ENCODE measurements around the gene ACTN1. TPM values are rescaled to one million over a fixed set of nuclear protein-coding genes. Genes with fewer than 3 reads are reported as not detected.

The ACTN1 gene
- total and polyA plus RNA-seq, 10 of the 15 experiments (the other 5 are each of a cell fraction or from before 2014, with no cell fraction given): 0.14 to 39.4 (median 2.6) TPM

DNA sequence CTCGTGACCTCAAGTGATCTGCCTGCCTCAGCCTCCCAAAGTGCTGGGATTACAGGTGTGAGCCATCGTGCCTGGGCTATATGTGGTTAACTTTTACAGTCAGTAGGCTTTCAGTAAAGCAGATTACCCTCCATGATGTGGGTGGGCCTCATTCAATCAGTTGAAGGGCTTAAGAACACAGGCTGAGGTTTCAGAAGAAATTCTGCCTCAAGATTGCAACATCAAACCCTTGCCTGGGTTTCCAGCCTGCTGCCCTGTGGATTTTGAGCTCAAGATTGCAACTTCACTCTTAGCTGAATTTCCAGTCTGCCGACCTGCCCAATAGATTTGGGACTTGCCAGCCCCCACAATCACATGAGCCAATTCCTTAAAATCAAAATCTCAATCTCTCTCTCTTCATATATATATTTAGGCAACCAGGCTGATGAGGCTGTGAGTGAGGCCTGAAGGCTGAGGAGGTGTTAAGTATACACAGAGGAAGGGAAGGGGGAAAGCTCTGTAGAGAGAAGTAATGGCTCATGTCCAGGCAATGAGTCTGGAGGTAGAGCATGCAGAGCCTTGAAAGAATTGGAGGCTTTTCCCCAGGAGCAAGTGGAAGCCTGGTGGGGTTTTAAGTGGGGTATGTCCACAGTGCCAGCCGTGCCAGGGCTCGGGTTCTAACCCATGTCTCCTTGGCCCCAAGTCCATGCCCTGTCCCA, 33.3 kb upstream of the ACTN1 start (continued):
- TF ChIP-seq JUND (IDR thresholded peaks at IDR 0.05; ENCODE audit: low read depth, low read length) (no peak), TARDBP (IDR thresholded peaks at IDR 0.05; ENCODE audit: borderline replicate concordance) (no peak)

- H3K27ac ChIP-seq (ENCODE audit: control insufficient read depth, insufficient read depth): no peak overlapping the region
- no peak overlapping the region for H2AFZ ChIP-seq (ENCODE audit: control insufficient read depth, low read depth, low read length)
- no peak for DNase-seq (ENCODE audit: low read depth, low spot score)
- SMC1A ChIA-PET (ENCODE audit: uncharacterized antibody, unreplicated experiment): no interaction called here
- no peaks in the 10 kb centered on the region for H4K20me1 ChIP-seq (ENCODE audit: control insufficient read depth, insufficient read depth)
- H3K4me3 ChIP-seq: no peak overlapping the region
- 0% methylated on average over 1 of the region's 1 CpG for WGBS (ENCODE audit: insufficient coverage, insufficient replicate concordance, low lambda C conversion rate, missing lambda C conversion rate)
- TF ChIP-seq HDAC6 (IDR thresholded peaks at IDR 0.05; ENCODE audit: unreplicated experiment) (no peak), POLR2AphosphoS5 (IDR thresholded peaks at IDR 0.05; ENCODE audit: low read length) (no peak), CBX3 (IDR thresholded peaks at IDR 0.05; ENCODE audit: borderline replicate concordance, low read depth) (no peak), JUNB (IDR thresholded peaks at IDR 0.05) (no peak), SRF (IDR thresholded peaks at IDR 0.05; ENCODE audit: low read depth in 2 of 2, low read length in 2 of 2) (no peak)
- TF ChIP-seq, protein P1, sequence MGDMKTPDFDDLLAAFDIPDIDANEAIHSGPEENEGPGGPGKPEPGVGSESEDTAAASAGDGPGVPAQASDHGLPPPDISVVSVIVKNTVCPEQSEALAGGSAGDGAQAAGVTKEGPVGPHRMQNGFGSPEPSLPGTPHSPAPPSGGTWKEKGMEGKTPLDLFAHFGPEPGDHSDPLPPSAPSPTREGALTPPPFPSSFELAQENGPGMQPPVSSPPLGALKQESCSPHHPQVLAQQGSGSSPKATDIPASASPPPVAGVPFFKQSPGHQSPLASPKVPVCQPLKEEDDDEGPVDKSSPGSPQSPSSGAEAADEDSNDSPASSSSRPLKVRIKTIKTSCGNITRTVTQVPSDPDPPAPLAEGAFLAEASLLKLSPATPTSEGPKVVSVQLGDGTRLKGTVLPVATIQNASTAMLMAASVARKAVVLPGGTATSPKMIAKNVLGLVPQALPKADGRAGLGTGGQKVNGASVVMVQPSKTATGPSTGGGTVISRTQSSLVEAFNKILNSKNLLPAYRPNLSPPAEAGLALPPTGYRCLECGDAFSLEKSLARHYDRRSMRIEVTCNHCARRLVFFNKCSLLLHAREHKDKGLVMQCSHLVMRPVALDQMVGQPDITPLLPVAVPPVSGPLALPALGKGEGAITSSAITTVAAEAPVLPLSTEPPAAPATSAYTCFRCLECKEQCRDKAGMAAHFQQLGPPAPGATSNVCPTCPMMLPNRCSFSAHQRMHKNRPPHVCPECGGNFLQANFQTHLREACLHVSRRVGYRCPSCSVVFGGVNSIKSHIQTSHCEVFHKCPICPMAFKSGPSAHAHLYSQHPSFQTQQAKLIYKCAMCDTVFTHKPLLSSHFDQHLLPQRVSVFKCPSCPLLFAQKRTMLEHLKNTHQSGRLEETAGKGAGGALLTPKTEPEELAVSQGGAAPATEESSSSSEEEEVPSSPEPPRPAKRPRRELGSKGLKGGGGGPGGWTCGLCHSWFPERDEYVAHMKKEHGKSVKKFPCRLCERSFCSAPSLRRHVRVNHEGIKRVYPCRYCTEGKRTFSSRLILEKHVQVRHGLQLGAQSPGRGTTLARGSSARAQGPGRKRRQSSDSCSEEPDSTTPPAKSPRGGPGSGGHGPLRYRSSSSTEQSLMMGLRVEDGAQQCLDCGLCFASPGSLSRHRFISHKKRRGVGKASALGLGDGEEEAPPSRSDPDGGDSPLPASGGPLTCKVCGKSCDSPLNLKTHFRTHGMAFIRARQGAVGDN (IDR thresholded peaks at IDR 0.05): no peak
- H3K9ac ChIP-seq (ENCODE audit: control insufficient read depth, insufficient read depth, low read length): no peak overlapping the region
- no peak overlapping the region for H3K4me2 ChIP-seq (ENCODE audit: control insufficient read depth, insufficient read depth)
- H3K4me1 ChIP-seq (ENCODE audit: control insufficient read depth, insufficient read depth, low read length): no peaks in the 10 kb centered on the region
- no peaks in the 10 kb centered on the region for H3K9me3 ChIP-seq (replicated peaks; ENCODE audit: control insufficient read depth, insufficient read depth, low read length)
- no peaks in the 10 kb centered on the region for H3K79me2 ChIP-seq (ENCODE audit: control insufficient read depth, insufficient read depth, low read length)
- no peaks in the 10 kb centered on the region for H3K36me3 ChIP-seq (ENCODE audit: control insufficient read depth in 2 of 2, insufficient read depth in 2 of 2, low read length in 1 of 2)
- CTCF ChIA-PET: no interaction called here
- RAD21 ChIA-PET (ENCODE audit: unreplicated experiment): no interaction called here
- in situ Hi-C loops (cut with MboI): no loop called here
- POLR2A ChIA-PET: no interaction called here
- BruUV-seq (replicated peaks): no TSS peak
- intact Hi-C loops (cut with micrococcal nuclease; ENCODE audit: unreplicated experiment): no loop called here
- FAIRE-seq: no peak
- no peaks in the 10 kb centered on the region; a peak in 2 of 4 replicates for H3K27me3 ChIP-seq (replicated peaks in 1 of 2; ENCODE audit: control insufficient read depth in 2 of 2, insufficient read depth in 2 of 2, low read length in 1 of 2)
- no peak for ATAC-seq
Measured at GRCh38 chr14:69010648-69011047, 31.5 kb upstream of the ACTN1 start.

Measured in GM12878 (cell line).